Erythroblast (primary cell): ENCODE data around the gene SYT15.

Source experiments
- GATA1 ChIP-seq: IDR thresholded peaks from 2 replicates; pipeline ENCODE4 v1.6.1; 2011; ENCODE audit warnings: low read depth, mild to moderate bottlenecking, control low read depth, low read length, moderate library complexity
- POLR2A ChIP-seq: IDR thresholded peaks from 2 replicates; pipeline ENCODE4 v1.6.1; 2011; ENCODE audit warnings: mild to moderate bottlenecking, low read length

DNA sequence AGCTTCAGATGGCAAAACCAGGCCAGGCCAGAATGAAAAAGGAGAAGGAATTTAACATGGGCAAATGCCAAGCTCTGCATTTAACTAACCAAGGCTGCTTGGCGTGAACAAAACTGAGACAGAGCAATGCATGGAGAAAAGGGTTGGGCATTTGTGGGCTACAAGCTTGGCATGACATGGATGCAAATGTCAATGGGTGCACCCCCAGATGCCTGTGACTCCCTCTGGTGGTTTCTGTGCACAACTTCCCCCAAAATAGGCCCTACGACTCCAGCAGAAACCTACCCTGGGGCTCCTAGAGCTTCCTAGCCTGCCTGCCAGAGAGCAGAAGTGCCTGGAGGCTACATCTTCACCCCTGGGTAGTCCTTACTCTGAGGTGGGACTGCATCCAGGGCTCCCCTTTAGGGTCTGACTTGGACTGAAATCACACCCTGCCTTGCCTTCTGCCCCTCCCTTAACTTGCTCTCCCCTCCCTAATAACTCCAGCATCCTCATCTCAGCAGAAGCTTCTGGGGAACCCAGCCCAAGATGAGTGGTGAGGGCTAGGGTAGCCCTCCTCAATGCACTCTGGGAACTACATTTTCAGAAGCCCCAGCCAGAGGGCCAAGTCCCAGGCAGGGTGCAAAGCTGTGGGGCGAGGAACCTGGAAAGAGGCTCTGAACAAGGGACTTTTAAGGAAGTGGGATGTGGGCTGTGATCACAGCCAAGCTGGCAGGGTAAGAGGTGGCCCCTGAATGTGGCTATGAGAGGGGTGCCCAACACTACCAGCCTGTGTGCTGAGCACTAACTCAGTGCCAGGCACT, 33.7 kb upstream of the SYT15 start:
- TF ChIP-seq POLR2A, result no peak
- no peak for TF ChIP-seq GATA1
